Dermis microvascular lymphatic vessel endothelial cell (primary cell): Measurements from ENCODE around the gene GPC6. TPM values are rescaled to one million over a fixed set of nuclear protein-coding genes. Genes with fewer than 3 reads are reported as not detected.

Source experiments
- DNase-seq, 2 donors: peaks; one replicate each; pipeline versions ENCODE4 v3.0.0 to v3.0.0-alpha.2; 2010; ENCODE audit warnings: low read depth in 2 of 2
- total RNA-seq: library from RNA; depleted of rRNA; stranded (reverse); fragments of >200 nt; gene quantifications from 2 replicates; pipeline ENCODE4 v1.2.1, GENCODE V29; 2014

The GPC6 gene
- total RNA-seq, 1 donor from 2014 or later = under 0.01 TPM

GRCh38 chr13:93771782-93772181, 545.2 kb downstream of the GPC6 start:
- no peak for DNase-seq

DNA sequence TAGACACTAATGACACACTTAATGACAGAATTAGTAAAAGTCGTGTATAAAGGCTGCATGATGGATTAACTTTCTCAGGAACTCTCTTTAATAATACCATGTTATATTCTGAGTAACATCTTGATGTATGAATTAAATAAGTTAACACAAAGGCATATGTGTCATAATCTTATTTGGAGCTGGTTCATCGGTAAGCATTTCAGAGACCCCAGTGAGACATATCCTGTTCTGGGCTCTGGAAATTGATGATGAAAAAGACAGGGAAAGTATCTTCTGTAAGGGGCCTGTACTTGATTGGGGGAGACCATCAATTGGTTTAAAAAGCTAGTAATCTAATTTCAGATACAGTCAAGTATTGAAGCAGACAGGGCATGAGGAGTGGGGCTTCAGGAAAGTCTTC, 547.9 kb downstream of the GPC6 start:
- no peak for DNase-seq

- no peak for DNase-seq
These were observed 548.4 kb downstream of the GPC6 start for GRCh38 chr13:93775027-93775426.

- no peak for DNase-seq
These were observed 549.0 kb downstream of the GPC6 start for GRCh38 chr13:93775507-93776108.

GRCh38 chr13:93776936-93777335, 550.3 kb downstream of the GPC6 start:
- no peak for DNase-seq

GRCh38 chr13:93777504-93777903, 550.9 kb downstream of the GPC6 start:
- no peak for DNase-seq

DNA sequence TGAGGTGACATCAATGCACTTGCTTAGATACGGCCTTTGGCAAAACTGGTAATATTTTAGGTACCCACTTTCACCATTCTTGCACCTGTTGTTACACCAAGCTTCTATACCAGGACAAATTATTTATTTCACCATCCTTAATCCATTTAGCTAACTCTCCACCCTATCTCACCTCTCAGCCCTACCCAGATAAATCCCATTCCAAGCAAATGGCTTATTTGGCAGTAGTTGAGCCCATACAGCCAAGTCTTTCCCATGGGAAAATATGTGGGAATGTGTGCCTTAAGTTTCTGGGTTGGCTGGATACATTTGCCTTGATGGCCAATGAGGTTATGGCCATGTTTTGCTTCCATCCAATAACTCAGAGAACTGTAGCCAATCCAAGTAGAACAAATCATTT, 551.9 kb downstream of the GPC6 start:
- DNase-seq = no peak

GRCh38 chr13:93784191-93784590, 557.6 kb downstream of the GPC6 start:
- no peak for DNase-seq

DNA sequence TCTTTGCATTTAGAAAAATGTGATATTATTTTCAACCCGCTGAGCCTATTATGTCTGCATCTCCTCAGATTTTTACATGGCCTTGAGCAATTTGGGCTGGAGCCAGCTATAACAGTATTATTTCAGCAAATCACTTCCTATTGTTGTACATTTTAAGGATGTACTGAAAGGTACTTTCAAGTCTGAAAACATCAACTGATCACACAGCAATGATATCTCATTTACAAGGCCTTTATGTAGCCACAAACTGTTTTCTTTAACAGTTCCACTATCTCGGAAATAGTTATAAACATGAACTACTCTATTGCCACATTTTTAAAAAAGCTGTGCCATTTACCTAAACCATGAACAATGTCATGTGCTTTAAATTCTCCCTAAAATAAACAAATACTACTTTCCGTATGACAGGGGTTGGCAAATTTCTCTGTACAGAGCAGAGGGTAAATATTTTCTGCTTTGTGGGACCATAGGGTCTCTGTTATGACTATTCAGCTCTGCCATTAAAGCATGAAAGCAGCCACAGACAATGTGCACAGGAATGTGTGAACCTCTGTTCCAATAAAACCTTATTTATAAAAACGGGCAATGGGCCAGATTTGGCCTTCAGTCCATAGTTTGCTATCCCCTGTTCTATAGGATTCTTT, 560.4 kb downstream of the GPC6 start:
- no peak for DNase-seq

DNA sequence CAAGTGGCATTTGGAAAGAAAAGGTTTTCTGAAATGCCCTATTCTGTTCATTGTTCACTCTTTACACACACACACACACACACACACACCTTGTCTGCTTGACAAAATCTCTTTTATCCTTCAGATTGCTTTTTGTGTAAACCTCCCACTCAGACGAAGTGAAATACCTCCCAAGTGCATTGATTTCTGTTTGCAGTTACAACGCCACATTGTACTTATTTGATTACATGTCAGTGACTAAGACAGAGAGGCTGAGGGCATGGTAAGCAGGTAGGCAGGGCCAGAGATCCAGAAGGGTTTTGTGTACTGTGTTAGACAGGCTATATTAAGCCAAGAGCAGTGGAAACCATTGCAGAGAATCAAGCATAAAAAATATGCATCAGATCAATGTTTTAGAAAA, 561.8 kb downstream of the GPC6 start:
- DNase-seq = no peak

GRCh38 chr13:93789058-93789457, 562.5 kb downstream of the GPC6 start:
- DNase-seq = no peak

DNA sequence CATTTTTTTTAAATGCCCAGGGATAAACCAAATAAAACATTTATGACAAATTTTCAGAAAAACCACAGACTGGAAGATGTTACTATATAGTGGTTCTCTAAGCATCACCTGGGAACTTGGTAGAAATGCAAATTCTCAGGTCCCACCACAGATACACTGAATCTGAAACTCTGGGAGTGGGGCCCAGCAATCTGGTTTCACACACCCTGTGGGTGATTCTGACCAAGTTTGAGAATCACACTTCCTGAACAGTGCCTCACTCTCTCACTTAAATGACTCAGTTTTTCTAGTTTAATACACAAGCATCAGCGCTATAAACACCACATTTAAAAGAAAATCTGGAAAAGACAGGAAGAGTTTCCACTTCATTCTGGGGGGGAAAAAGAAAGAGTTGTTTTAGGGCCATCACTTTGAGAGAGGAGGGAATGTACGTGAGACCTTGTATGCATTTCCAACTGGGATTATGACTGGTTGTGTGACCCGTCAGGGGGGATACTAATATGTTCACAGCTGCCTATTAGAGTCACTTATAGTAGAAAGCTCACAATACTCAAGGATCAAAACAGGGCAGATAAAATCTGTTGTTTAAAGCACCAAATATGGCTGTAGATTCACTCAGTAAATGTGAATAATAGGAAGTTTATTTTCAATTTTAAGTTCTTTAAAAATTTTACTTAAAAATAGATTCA, 567.7 kb downstream of the GPC6 start:
- DNase-seq = no peak

GRCh38 chr13:93797463-93797862, 570.9 kb downstream of the GPC6 start:
- DNase-seq = no peak

DNA sequence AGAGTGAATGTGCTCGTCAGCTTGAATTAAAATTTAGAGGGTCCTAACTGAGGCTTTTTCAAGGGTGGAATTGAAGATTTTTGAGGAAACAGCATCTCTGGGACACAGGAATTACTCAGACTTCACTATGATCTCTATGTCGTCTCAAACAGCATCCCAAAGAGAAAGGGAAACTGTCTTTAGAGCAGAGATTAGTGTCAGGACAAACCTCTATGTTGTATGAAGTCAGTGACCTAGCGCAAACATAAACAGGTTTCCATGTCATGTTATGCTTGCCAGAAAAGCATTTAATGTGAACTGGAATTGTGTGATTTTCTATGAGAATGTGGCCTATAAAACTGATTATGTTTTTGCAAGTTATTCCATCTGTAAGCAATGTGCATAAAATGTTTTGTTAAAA, 573.7 kb downstream of the GPC6 start:
- DNase-seq = no peak

DNA sequence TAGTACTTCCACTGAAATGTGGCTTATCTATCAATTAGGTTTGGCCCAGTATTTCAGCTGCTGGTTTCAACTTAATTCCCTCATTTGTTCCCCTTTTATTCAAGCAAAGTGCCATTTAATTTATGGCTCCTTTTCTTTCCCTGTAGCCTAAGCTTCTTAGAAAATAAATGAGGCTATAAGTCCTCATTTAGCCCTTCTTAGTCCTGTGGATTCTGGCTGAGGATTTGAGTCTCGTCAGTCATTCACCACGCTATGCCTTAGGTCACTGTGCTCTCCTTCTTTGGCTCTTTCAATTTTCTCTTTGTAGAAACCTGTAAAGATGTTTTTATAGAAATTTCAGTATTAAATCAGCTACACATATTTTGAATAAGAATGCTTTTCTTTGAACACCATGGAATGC, 579.1 kb downstream of the GPC6 start:
- DNase-seq = no peak

DNA sequence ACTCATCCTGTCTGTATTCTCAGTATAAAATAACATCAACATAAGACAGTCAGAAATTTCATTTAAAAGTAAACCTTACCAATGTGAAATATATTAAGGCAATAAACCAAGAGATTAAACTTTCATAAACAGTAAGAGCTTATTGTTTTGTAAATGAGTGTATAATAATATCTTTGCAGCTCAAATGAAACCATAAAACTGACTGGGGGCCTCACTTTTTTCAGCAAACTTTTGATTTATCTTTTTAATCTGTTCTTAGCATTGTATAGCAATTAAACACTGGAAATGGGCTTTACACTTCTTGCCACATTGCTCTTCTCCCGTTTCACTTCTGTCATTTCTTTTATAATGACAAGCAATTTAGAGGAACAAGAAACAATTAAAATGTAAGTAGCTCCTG, 580.3 kb downstream of the GPC6 start:
- no peak for DNase-seq

GRCh38 chr13:93810264-93810663, 583.7 kb downstream of the GPC6 start:
- DNase-seq = no peak

DNA sequence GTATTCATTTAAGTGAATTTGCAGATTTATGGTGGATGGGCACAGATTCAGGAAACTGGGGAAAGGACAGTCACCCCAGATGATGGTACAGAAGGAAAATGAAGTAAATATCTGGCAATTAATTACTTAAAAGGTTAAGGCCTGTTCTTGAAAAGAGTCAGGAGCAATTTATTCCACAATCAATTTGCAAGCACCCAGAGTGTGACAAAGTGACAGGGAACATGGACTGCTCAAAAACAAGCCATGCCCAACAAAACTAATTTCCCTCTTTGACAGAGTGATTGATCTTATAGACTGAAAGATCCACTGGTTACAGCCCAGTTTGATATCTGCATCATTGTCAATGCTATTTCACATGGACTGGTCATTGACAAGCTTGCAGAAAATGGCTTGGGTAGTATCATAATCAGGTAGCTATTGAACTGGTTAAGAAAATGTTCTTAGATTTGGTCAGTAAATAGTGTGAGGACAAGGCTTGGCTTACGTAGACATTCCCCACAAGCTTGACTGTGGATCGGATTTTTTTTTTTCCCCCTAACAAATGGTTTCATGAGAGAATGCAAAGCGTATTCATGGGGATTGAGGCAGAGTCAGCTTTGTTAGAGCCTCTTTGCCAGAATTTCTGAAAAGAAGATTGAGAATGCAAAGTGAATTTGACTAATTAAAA, 584.6 kb downstream of the GPC6 start:
- DNase-seq = no peak

DNA sequence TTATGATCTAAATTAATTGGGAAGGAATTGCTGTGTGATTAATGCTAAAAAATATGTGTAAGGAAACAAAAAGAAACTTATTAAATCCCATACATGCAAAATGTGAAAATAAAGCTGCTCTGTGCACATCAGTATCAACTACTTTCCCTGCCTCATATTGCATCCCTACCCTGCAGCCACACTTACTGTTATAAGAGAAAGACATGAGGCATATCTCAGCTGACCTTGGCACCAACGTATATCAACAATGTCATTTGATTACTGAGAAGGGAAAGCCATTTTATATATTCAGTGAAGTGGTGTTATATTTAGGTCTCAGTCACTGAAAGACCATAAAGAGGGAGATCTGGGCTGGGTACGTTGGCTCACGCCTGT, 585.1 kb downstream of the GPC6 start:
- DNase-seq = no peak

DNA sequence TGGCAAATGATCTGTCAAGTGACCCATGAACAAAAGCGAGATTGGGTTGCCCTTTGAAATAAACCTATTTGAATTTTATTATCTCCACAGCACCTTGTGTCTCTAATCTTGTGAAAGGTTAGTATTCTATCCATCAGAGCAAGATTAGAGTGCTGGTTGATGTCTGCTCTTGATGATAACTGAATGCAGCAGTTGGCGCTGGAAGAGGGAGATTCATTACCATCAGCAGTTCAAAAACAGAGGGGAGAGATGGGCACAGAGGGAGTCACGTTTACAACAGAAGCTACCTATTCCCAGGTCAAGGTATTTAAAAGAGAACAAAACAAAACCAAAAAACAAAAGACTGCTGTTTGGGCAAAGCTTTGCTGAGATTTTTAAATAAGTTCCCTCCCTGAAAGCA, 588.1 kb downstream of the GPC6 start:
- no peak for DNase-seq

GRCh38 chr13:93818345-93818744, 591.7 kb downstream of the GPC6 start:
- no peak for DNase-seq

DNA sequence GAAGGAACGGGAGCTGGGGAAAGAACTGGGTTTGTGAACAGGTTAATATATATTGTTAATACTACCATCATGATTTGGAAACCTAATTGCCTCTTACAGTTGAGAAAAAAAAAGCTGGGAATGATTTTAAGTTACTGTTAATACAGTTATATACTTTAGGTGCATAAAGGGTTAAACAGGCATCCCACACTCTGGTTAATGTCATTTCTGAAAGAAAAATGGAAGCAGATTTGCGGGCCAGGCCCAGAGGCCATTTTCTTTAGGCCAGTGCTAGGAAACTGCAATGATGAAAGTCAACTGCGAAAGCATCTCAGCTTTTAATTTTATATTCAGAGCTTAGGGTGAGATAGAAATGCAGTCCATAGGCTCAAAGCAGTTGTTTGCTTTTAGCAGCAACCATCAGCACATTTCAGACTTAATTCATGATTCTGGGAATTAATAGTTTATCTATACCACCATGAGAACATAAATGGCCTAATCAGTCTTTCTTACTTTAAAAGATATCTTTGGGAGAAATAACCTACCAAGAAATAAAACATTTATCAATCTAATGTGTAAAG, 592.8 kb downstream of the GPC6 start:
- no peak for DNase-seq
